Ectodermal cell (in vitro differentiated cells): ENCODE measurements around the gene CFAP99.

Source experiments
- H3K27ac ChIP-seq: 2 replicates; pipeline ENCODE4 v1.7.0; 2013; ENCODE audit warnings: mild to moderate bottlenecking, low read depth, low read length; ENCODE audit not compliant: insufficient read depth, poor library complexity, severe bottlenecking
- H3K27me3 ChIP-seq: 2 replicates; pipeline ENCODE4 v1.7.0; 2013; ENCODE audit warnings: mild to moderate bottlenecking, low read length; ENCODE audit not compliant: insufficient read depth, control insufficient read depth, poor library complexity, severe bottlenecking
- H3K36me3 ChIP-seq: one replicate; pipeline ENCODE4 v1.7.0; 2013; ENCODE audit warnings: low read length; ENCODE audit not compliant: control insufficient read depth, insufficient read depth
- H3K4me1 ChIP-seq: one replicate; pipeline ENCODE4 v1.7.0; 2013; ENCODE audit warnings: low read length; ENCODE audit not compliant: control insufficient read depth, insufficient read depth
- H3K4me3 ChIP-seq: 2 replicates; pipeline ENCODE4 v1.7.0; 2013; ENCODE audit warnings: low read depth, low read length, control low read depth; ENCODE audit not compliant: insufficient read depth
- H3K9me3 ChIP-seq: 2 replicates; pipeline ENCODE4 v1.7.0; 2013; ENCODE audit warnings: mild to moderate bottlenecking, low read length, moderate library complexity; ENCODE audit not compliant: control insufficient read depth
- WGBS, 2 experiments: methylation state at CpG; one replicate each; pipeline ENCODE4 v1.1.7; 2013; ENCODE audit warnings: missing lambda C conversion rate in 2 of 2; 5-methylcytosine and 5-hydroxymethylcytosine counted together

CFAP99 gene

DNA sequence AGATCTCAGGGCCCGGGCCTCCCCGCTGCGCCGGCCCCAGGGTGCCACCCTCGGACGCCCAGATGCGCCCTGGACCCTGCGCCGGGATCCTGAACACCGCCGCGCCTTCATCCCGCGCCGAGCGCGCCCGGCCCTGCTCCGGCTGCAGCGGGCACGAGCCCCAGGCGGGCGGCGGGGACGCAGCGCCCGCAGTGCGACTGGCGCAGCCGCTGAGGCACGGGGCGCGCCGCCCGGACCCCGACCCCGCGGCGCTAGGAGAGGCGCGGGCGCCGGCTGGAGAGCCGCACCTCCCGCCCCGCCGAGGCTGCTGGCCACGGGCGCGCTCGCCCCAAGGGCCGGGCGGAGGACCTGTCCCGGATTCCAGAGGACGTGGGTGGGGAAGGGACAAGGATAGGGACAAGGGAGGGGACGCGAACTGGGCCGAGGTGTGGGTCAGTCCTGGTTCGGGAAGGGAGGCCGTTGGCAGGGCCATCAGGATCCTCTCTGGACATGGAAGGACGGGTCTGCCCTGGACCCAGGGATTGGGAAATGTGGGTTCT, 1.5 kb upstream of the CFAP99 start:
- no peak overlapping the region for H3K27ac ChIP-seq
- peaks cover 9% of the 10 kb centered on the region for H3K4me1 ChIP-seq
- no peaks in the 10 kb centered on the region for H3K9me3 ChIP-seq
- H3K4me3 ChIP-seq = peak overlapping the region; percentile 25
- WGBS, 2 experiments = 1% methylated on average over 61 of the region's 61 CpGs
- H3K27me3 ChIP-seq = peaks cover 98% of the 10 kb centered on the region
- H3K36me3 ChIP-seq = no peaks in the 10 kb centered on the region

DNA sequence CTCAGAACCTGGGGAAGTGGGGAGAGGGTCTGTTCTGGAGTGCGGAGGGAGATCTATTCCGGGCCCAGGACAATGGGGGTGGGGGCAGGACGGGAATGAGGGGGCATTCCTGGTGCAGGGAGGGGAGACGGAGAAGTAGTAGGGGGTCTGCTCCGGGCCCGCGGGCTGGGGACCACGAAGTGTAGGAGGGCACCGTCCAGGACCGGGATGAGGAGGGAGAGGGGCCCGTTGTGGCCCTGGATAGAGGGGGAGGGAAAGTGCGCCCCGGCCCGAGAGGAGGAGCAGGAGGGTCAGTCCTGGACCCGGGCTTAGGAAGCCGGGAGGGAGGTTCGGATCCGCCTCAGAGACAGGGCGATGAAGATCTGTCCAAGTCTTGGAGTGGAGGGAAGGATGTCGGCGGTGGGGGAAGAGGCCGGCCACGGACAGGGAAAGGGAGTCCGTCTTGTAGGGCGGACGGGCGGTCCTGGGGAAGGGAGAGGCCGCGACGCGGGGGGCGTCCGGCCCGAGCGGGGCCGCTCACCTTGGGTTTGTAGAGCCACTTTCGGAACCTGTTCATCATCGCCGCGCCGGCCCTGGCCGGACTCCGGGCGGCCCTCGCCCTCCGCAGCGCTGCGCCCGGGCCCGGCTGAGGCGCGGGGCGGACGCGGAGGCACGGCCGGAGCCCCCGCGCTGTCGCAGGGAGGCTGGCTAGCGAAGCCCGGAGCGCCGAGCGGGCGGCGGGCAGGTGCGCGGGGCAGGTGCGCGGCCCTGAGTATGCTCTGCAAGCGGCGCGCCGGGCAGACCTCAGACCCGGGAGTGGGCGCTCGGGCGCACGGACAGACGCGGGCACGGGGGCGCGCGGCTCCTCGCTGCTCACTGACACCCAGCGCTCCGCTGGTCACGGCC, 748 bp upstream of the CFAP99 start, which contains the start of gene ZFYVE28:
ZFYVE28 (minus strand) TSS at position 881 of the 885 bp plus-strand sequence; CDS start at position 559, 322 bp downstream.
- 1% methylated on average over 90 of the region's 90 CpGs for WGBS, 2 experiments
- Histone ChIP-seq H3K36me3 (no peaks in the 10 kb centered on the region), H3K27ac (no peak within 1 kb of the TSS), H3K9me3 (no peaks in the 10 kb centered on the region), H3K4me3 (peak within 1 kb of the TSS; percentile 40), H3K27me3 (peaks cover 93% of the 10 kb centered on the region), H3K4me1 (peaks cover 2% of the 10 kb centered on the region)

DNA sequence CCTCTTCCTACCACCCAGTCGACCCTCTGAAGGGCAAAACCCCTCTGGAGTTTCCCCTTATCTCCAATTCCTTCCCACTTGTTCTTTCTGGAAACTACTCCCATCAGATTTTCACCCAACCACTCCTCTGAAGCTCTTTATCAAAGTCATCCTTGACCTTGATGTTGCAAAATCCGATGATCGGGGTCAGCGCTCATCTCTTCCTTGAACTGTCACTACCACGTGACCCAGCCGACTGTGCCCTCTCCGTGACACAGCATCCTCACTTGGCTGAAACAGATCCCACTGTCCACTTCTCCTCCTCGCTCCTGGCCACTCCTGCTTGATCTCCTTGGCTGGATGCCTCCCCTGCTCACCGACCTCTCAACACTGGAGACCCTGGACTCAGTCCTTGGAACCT, 1.1 kb downstream of the CFAP99 start:
- no peak overlapping the region for H3K4me3 ChIP-seq
- H3K4me1 ChIP-seq = no peaks in the 10 kb centered on the region
- no peaks in the 10 kb centered on the region for H3K9me3 ChIP-seq
- peaks cover 75% of the 10 kb centered on the region for H3K27me3 ChIP-seq
- H3K36me3 ChIP-seq = no peaks in the 10 kb centered on the region
- WGBS, 2 experiments = 70 to 76% methylated on average over 9 of the region's 9 CpGs
- no peak overlapping the region for H3K27ac ChIP-seq

DNA sequence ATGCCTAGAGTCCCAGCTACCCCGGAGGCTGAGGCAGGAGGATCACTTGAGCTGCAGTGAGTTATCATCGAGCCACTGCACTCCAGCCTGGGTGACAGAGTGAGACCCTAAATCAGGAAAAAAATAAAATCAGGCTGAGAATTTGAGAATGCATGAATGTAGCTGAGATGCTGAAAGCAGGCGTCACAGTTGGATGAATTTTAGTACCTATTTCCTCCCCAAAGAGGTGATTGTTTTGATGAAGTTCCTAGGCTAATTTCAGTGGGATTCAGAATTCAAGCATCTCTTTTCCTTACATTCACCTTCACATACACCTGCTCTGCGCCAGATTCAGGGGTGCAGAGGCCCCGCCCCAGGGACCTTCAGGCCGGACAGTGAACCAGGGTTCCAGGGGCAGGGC, 3.2 kb downstream of the CFAP99 start:
- no peak overlapping the region for H3K27ac ChIP-seq
- H3K9me3 ChIP-seq = no peaks in the 10 kb centered on the region
- H3K4me3 ChIP-seq = no peak overlapping the region
- 88 to 93% methylated on average over 6 of the region's 6 CpGs for WGBS, 2 experiments
- H3K27me3 ChIP-seq = peaks cover 54% of the 10 kb centered on the region
- no peaks in the 10 kb centered on the region for H3K36me3 ChIP-seq
- H3K4me1 ChIP-seq = no peaks in the 10 kb centered on the region

DNA sequence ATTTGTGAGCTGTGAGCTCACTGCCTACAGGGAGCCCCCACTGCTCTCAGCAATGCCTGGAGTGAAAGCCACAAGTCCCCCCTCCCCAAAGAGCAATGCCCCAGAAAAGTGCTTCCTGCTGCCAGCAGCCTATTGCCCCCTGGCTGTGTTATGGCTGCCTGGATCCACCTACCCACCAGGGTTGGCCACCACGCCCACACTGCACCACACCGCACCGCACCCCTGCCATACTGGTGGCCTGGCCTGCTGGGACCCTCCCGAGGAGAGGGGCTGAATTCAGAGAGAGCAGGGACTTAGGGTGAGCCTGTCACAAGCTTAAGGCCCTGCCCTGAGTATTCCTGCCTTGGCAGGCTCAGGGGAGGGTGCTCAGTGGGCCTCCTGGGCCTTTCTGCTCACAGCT, 4.3 kb downstream of the CFAP99 start:
- Histone ChIP-seq H3K4me1 (no peaks in the 10 kb centered on the region), H3K27ac (no peak overlapping the region), H3K27me3 (peaks cover 42% of the 10 kb centered on the region), H3K4me3 (no peak overlapping the region), H3K9me3 (no peaks in the 10 kb centered on the region), H3K36me3 (no peaks in the 10 kb centered on the region)
- WGBS, 2 experiments = 86% methylated on average over 4 of the region's 4 CpGs

DNA sequence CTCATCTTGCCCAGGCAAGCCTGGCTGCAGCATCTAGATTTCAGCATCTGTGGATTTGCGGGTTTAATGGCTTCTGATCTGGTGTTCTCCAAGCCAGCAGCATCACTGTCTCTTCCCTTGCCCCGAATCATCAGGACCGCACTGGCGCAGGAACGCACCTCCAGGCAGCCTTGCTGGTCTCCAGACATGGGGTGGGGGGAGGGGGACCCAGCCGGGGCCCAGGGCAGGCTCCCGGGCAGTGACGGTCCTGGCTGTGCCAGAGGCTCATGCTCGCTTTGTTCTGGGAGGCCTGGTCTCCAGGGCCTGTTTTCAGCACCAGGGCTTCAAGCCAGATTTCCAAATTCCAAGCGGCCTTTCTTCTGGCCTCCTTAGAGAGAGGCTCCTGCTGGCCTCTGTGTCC, 4.9 kb downstream of the CFAP99 start:
- Histone ChIP-seq H3K27me3 (peaks cover 38% of the 10 kb centered on the region), H3K4me1 (no peaks in the 10 kb centered on the region), H3K9me3 (no peaks in the 10 kb centered on the region), H3K36me3 (no peaks in the 10 kb centered on the region), H3K4me3 (no peak overlapping the region), H3K27ac (no peak overlapping the region)
- WGBS, 2 experiments = 83 to 84% methylated on average over 10 of the region's 10 CpGs

DNA sequence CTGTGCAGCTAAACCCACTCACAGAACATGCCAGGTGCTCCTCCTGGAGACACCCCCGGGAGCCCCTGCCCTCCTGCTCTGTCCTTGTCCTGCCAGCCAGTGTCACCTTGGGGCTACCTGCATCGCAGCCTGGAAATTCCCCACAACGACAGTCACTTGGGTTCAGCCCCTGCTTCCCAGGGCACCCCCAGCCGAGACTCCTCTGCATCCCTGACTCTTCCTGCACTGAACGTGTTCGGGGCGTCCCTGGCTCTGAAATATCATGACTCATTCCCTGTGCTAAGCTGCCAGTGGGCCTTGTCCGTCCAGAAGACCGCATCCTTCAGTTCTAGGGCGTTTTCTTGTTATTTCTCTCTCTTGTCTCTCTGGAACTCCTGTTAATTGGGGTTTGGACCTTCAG, 5.8 kb downstream of the CFAP99 start:
- no peaks in the 10 kb centered on the region for H3K36me3 ChIP-seq
- H3K4me3 ChIP-seq = no peak overlapping the region
- peaks cover 29% of the 10 kb centered on the region for H3K27me3 ChIP-seq
- H3K4me1 ChIP-seq = no peaks in the 10 kb centered on the region
- no peak overlapping the region for H3K27ac ChIP-seq
- H3K9me3 ChIP-seq = no peaks in the 10 kb centered on the region
- WGBS, 2 experiments = 91 to 93% methylated on average over 10 of the region's 10 CpGs

DNA sequence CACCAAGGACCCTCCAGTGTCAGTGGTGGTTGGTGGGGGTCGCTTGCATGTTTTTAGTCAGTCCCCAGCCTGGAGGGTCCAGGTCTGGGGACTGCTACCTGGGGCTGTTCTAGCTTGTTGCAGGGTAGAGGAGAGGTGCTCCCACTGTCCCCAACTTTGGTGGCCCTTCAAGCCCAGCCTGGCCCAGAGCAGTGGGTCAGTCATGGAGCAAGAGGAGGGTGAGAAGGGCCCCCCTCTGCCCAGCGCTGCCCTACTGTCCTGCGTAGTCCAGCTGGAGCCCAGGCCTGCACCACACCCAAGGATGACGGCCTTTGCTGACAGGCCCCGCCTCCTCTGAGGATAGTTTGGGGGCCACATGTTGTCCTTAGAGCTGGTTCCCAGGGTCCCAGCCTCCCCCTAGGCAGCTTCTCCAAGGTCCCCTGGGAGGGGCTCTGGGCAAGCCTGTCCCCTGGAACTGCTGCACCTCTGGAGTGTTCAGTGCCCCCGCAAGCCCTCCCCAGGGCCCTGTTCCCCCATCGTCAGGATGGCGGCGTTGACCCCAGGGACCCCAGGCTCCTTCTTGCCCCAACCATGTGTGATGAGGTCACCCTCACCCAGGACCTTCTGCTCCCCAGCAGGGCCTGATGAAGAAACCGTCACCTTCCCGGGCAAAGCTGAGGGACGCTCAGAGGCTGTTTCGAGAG, 6.8 kb downstream of the CFAP99 start:
- 94 to 96% methylated on average over 13 of the region's 13 CpGs for WGBS, 2 experiments
- H3K27ac ChIP-seq = no peak overlapping the region
- no peak overlapping the region for H3K4me3 ChIP-seq
- H3K9me3 ChIP-seq = no peaks in the 10 kb centered on the region
- H3K36me3 ChIP-seq = no peaks in the 10 kb centered on the region
- no peaks in the 10 kb centered on the region for H3K4me1 ChIP-seq
- H3K27me3 ChIP-seq = peaks cover 19% of the 10 kb centered on the region

DNA sequence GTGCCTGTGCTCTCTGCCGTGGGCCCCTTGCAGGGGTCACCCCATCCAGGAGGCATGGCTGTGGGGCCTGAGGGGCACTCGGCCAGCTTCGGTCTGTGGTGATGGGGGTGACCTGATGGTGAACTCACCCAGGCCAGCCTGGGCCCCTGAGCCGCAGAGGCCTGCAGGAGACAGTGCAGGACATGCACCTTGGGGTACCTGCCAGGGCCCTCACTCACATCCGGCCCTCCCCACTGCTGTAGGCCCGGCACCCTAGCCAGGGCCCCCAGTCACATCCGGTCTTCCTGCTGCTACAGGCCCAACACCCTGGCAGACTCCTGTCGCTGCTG, 7.3 kb downstream of the CFAP99 start:
- Histone ChIP-seq H3K9me3 (no peaks in the 10 kb centered on the region), H3K4me1 (no peaks in the 10 kb centered on the region), H3K27ac (no peak overlapping the region), H3K4me3 (no peak overlapping the region), H3K27me3 (peaks cover 14% of the 10 kb centered on the region), H3K36me3 (no peaks in the 10 kb centered on the region)
- 95% methylated on average over 8 of the region's 8 CpGs for WGBS, 2 experiments

DNA sequence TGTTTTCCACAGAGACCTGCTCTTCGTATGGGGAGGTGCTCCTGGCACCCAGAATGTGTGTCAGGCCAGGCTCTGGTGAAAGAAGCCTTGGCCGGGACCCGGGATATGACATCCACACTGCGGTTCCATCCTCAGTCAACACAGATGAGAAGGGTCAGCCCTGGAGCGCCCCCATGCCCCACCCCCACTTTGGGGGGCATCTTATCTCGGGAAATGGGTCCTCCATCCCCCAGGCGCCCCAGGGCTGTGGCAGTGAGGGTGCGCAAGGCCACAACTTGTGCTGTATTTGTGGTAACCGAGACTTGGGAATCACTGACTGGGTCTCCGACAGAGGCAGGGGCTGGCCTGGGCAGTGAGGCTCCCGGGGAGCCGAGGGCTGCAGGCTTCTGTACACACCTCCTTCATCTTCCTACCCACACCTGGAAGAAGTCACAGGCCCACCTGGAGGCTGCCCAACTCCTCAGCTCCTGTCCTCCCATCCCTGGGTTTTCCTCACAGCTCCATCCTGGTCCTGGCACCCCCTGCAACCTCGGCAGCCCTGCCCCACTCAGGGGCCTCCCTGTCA, 8.0 kb downstream of the CFAP99 start:
- H3K4me3 ChIP-seq = no peak overlapping the region
- no peaks in the 10 kb centered on the region for H3K9me3 ChIP-seq
- H3K27ac ChIP-seq = no peak overlapping the region
- WGBS, 2 experiments = 88 to 89% methylated on average over 13 of the region's 13 CpGs
- no peaks in the 10 kb centered on the region for H3K36me3 ChIP-seq
- H3K4me1 ChIP-seq = no peaks in the 10 kb centered on the region
- peaks cover 7% of the 10 kb centered on the region for H3K27me3 ChIP-seq
